Vagina (tissue), 2 donors: ENCODE data around the gene EXD3.

ENCODE experiments used
- CTCF ChIP-seq, 3 experiments: fragments of 450-650 bp in 2 of 3; fragments of 200-600 bp in 1 of 3; sonication (generic) in 1 of 3; IDR thresholded peaks; one replicate each; pipeline ENCODE4 v1.5.1; 2017 to 2019; ENCODE audit warnings: antibody characterized with exemption in 3 of 3, mild to moderate bottlenecking in 2 of 3, moderate library complexity in 2 of 3
- POLR2A ChIP-seq, 2 donors: fragments of 450-650 bp; IDR thresholded peaks; one replicate each; pipeline ENCODE4 v1.6.1; 2017; ENCODE audit warnings: antibody characterized with exemption in 2 of 2, mild to moderate bottlenecking in 2 of 2, moderate library complexity in 2 of 2
- POLR2AphosphoS5 ChIP-seq, 2 donors: sonication (generic); formaldehyde crosslinking; IDR thresholded peaks; one replicate each; pipeline ENCODE4 v1.9.0; 2017; ENCODE audit warnings: antibody characterized with exemption in 2 of 2, mild to moderate bottlenecking in 2 of 2, low read depth in 1 of 2; ENCODE audit not compliant: insufficient read depth in 1 of 2

DNA sequence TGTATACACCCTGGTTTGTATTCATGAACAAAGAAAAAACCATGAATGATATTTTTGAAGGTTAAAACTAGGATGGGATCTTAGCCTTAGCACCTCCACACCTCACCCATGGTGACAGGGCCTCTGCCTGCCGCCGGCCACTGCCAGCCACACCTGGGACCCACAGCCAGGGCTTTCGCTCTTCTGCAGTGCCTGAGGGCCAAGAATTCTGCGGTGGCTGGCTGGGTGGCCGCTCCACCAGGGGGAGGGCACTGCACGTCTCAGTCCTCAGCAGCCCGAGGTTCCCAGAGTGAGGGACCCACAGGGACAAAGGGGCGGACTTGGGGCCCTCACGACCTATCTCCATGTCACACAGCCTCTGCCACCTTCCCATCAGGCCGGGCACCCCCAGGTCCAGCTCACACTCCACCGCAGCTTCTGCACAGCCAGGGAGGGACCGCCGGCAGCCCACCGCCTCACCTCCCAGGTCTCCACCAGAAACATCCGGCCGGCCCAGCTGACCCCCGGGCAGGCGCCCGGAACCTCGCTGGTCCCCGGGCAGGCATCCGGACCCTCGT lies 6.9 kb downstream of the EXD3 start:
- TF ChIP-seq CTCF (IDR thresholded peaks at IDR 0.05) (no peak), POLR2AphosphoS5 (IDR thresholded peaks at IDR 0.05; ENCODE audit: insufficient read depth in 1 of 2, low read depth in 1 of 2) (no peak), POLR2A (IDR thresholded peaks at IDR 0.05) (no peak)
